ENCODE results near the gene ALG12. TPM values are rescaled to one million over a fixed set of nuclear protein-coding genes. Genes with fewer than 3 reads are reported as not detected.

Gene ALG12
- total and polyA plus RNA-seq, 2 donors (not counting 1 experiment from before 2014, with no cell fraction given) = 15.2 to 16.6 TPM

DNA sequence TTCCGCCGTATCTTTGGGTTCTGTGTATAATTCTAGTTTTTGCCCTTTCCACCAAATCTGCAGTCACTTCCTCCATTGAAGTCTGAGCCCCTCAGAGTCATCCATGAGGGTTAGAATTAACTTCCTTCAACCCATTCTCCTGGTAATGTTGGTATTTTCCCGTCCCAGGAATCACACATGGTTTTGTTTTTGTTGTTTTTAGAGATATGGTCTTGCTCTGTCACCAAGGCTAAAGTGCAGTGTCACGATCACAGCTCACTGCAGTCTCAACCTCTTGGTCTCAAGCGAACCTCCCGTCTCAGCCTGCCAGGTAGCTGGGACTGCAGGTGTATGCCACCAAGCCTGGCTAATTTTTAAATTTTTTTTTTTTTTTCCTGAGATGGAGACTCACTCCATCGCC lies 45.9 kb downstream of the ALG12 start:
- H3K4me1 Mint-ChIP-seq = peaks cover 12% of the 10 kb centered on the region
- H3K27ac Mint-ChIP-seq = no peak overlapping the region
- no peaks in the 10 kb centered on the region for H3K27me3 Mint-ChIP-seq

DNA sequence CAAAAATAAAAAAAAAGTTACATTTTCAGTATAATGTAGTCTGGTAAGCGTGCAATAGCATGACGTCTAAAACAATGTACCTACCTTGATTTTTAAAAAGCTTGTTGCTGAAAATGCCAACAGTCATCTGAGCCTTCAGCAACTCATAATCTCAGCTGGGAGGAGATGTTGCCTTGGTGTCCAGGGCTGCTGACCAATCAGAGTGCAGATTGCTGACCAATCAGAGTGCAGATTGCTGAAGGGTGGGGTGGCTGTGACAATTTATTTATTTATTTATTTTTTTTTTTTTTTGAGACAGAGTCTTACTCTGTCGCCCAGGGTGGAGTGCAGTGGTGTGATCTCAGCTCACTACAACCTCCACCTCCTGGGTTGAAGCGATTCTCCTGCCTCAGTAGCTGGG lies 46.8 kb downstream of the ALG12 start:
- intact Hi-C loops (cut with micrococcal nuclease) = no loop called here
- Histone ChIP-seq H3K27ac (ENCODE audit: low read length in 2 of 2) (no peak overlapping the region), H3K27me3 (replicated peaks in 1 of 4; ENCODE audit: control extremely low read depth in 1 of 4, control insufficient read depth in 3 of 4, insufficient read depth in 4 of 4, low read length in 3 of 4) (no peaks in the 10 kb centered on the region), H3K36me3 (replicated peaks in 1 of 2; ENCODE audit: control extremely low read depth in 1 of 2, control insufficient read depth in 1 of 2, extremely low read depth in 1 of 2, insufficient read depth in 2 of 2, low read length in 1 of 2) (peaks cover 0 to 3% of the 10 kb centered on the region in 2 experiments), H3K4me1 (ENCODE audit: control insufficient read depth in 2 of 2, insufficient read depth in 2 of 2, low read length in 2 of 2) (no peaks in the 10 kb centered on the region), H3K9me3 (ENCODE audit: control extremely low read depth in 1 of 3, control insufficient read depth in 2 of 3, insufficient read depth in 1 of 3, low read length in 2 of 3) (peaks cover 0 to 23% (median 13%) of the 10 kb centered on the region in 3 donors), H3K79me2 (ENCODE audit: control insufficient read depth, insufficient read depth, low read length) (peaks cover 96% of the 10 kb centered on the region), H4K20me1 (ENCODE audit: control insufficient read depth, insufficient read depth, low read length, poor library complexity, severe bottlenecking) (peaks cover 53% of the 10 kb centered on the region), H3K4me2 (replicated peaks; ENCODE audit: low read depth, low read length, poor library complexity, severe bottlenecking) (no peak overlapping the region), H3K9ac (ENCODE audit: low read length) (no peak overlapping the region), H3K4me3 (ENCODE audit: control extremely low read depth in 1 of 5, extremely low read depth in 1 of 5, insufficient read depth in 1 of 5, low read depth in 2 of 5, low read length in 4 of 5) (no peak overlapping the region), H2AFZ (ENCODE audit: insufficient read depth, low read depth, low read length, poor library complexity, severe bottlenecking) (no peak overlapping the region)
- H3K4me3 Mint-ChIP-seq = no peak overlapping the region
- peaks cover 12% of the 10 kb centered on the region for H3K9me3 Mint-ChIP-seq (ENCODE audit: insufficient read depth)
- no peak overlapping the region for H3K27ac Mint-ChIP-seq
- POLR2A ChIA-PET = no interaction called here
- peaks cover 12% of the 10 kb centered on the region for H3K4me1 Mint-ChIP-seq
- no peaks in the 10 kb centered on the region for H3K27me3 Mint-ChIP-seq
- WGBS (ENCODE audit: insufficient coverage) = 100% methylated on average over 2 of the region's 4 CpGs
- CTCF ChIA-PET = interaction anchor here (1.1 kb wide), 1 partner anchor 14 kb away, joined by 3 read pairs; no protein-coding TSS in a partner anchor
- no peak for TF ChIP-seq CTCF (IDR thresholded peaks at IDR 0.05)
- ATAC-seq (ENCODE audit: low read depth) (no peak), DNase-seq (no peak)

More for the DNA sequence above, 45.9 kb downstream of the ALG12 start:
- Histone ChIP-seq H3K79me2 (ENCODE audit: control insufficient read depth, insufficient read depth, low read length) (peaks cover 94% of the 10 kb centered on the region), H3K36me3 (replicated peaks in 1 of 2; ENCODE audit: control extremely low read depth in 1 of 2, control insufficient read depth in 1 of 2, extremely low read depth in 1 of 2, insufficient read depth in 2 of 2, low read length in 1 of 2) (peaks cover 0 to 3% of the 10 kb centered on the region in 2 experiments), H3K27ac (ENCODE audit: low read length in 2 of 2) (no peak overlapping the region), H2AFZ (ENCODE audit: insufficient read depth, low read depth, low read length, poor library complexity, severe bottlenecking) (no peak overlapping the region), H3K4me3 (ENCODE audit: control extremely low read depth in 1 of 5, extremely low read depth in 1 of 5, insufficient read depth in 1 of 5, low read depth in 2 of 5, low read length in 4 of 5) (no peak overlapping the region), H3K27me3 (replicated peaks in 1 of 4; ENCODE audit: control extremely low read depth in 1 of 4, control insufficient read depth in 3 of 4, insufficient read depth in 4 of 4, low read length in 3 of 4) (no peaks in the 10 kb centered on the region), H3K9ac (ENCODE audit: low read length) (no peak overlapping the region), H3K9me3 (ENCODE audit: control extremely low read depth in 1 of 3, control insufficient read depth in 2 of 3, insufficient read depth in 1 of 3, low read length in 2 of 3) (peaks cover 0 to 15% (median 10%) of the 10 kb centered on the region in 3 donors), H4K20me1 (ENCODE audit: control insufficient read depth, insufficient read depth, low read length, poor library complexity, severe bottlenecking) (peaks cover 53% of the 10 kb centered on the region), H3K4me1 (ENCODE audit: control insufficient read depth in 2 of 2, insufficient read depth in 2 of 2, low read length in 2 of 2) (no peaks in the 10 kb centered on the region), H3K4me2 (replicated peaks; ENCODE audit: low read depth, low read length, poor library complexity, severe bottlenecking) (no peak overlapping the region)
- TF ChIP-seq CTCF (IDR thresholded peaks at IDR 0.05) (no peak), EZH2 (IDR thresholded peaks at IDR 0.05; ENCODE audit: borderline replicate concordance, insufficient read depth, low read depth, low read length, poor library complexity, severe bottlenecking) (no peak)
- DNase-seq = no peak
- ATAC-seq (ENCODE audit: low read depth) = no peak
- Mint-ChIP-seq H3K9me3 (ENCODE audit: insufficient read depth) (peaks cover 5% of the 10 kb centered on the region), H3K4me3 (no peak overlapping the region)
- intact Hi-C loops (cut with micrococcal nuclease) = no loop called here
- ChIA-PET CTCF (interaction anchor here (1.1 kb wide), 1 partner anchor 15 kb away, joined by 3 read pairs; no protein-coding TSS in a partner anchor), POLR2A (no interaction called here)
- 100% methylated on average over 4 of the region's 7 CpGs for WGBS (ENCODE audit: insufficient coverage)

All from B cell (primary cell).